ENCODE measurements around the gene TMEM86A. TPM values are rescaled to one million over a fixed set of nuclear protein-coding genes. Genes with fewer than 3 reads are reported as not detected.
A peak's percentile ranks its signal among the peaks of the same experiment; 100 is the strongest.

The TMEM86A gene
- total and polyA plus RNA-seq, 2 of the 8 experiments (the other 6 are each of a cell fraction or from before 2014, with no cell fraction given) = 1.5 to 1.7 TPM

DNA sequence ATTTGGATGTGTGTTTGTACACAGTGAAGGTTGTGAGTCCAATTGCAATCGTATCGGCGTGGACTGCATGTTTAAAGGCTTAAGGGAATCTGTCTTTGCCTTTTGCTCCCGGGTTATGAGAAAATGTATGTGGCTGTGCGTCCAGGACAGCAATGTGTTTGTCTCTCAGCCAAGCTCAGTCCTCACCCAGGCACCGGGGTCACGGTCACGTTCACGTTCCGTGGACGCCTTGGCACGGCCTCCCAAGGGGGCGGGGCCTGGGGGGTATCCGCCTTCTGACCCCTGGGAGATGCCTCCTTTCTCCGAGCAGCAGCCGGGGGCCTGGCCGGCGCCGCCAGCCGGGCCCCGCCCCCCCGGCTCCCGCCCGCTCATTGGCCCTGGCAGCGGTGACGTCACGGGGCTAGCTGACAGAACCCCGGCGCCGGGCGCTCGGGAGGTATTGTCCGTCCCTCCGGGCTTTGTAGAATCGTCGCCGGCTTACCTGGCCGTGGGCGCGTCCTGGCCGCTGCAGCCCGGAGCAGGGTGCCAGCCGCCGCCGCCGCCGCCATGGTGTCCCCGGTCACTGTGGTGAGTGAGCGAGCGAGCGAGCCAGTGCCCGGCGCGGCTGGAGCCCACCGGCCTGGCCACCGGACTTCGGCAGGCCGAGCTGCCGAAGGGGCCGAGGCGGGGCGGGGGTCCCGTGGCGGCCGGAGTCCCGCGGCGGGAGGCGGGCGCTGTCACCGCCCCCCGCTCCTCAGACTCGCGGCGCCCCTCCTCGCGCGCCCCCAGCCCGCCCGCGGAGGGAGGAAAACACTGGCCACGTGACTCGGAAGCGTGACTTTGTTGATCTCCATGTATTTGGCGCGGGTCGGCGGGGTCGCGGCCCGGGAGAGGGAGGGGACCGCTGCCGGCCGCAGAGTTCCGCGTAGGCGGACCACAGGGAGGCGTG, at the start of gene TMEM86A (continued):
- no peak for TF ChIP-seq POU5F1 (IDR thresholded peaks at IDR 0.05; ENCODE audit: low read depth, low read length)
- no peak for TF ChIP-seq SP2 (IDR thresholded peaks at IDR 0.05; ENCODE audit: low read length)
- TF ChIP-seq KDM4A (IDR thresholded peaks at IDR 0.05; ENCODE audit: low read depth, low read length, severe bottlenecking) = peak; percentile 75
- peak; percentile 74 for TF ChIP-seq EGR1 (IDR thresholded peaks at IDR 0.05; ENCODE audit: borderline replicate concordance, low read depth, low read length)
- no peak for TF ChIP-seq YY1 (IDR thresholded peaks at IDR 0.05; ENCODE audit: low read depth, low read length)
- TF ChIP-seq SIRT6 (IDR thresholded peaks at IDR 0.05; ENCODE audit: low read length) = no peak
- TF ChIP-seq HDAC6 (IDR thresholded peaks at IDR 0.05; ENCODE audit: low read depth, low read length) = no peak
- peak; percentile 28 for TF ChIP-seq TAF7 (optimal IDR thresholded peaks at IDR 0.05; ENCODE audit: borderline replicate concordance, low read depth, low read length)
- no peak for TF ChIP-seq EP300 (IDR thresholded peaks at IDR 0.05; ENCODE audit: borderline replicate concordance in 1 of 2, low read depth in 2 of 2, low read length in 2 of 2)
- peak; percentile 27 for TF ChIP-seq ASH2L (IDR thresholded peaks at IDR 0.05; ENCODE audit: low read length)
- no peak; the same call in 1 of the 2 replicates for TF ChIP-seq RBBP5 (IDR thresholded peaks at IDR 0.05; ENCODE audit: borderline replicate concordance, low read depth, low read length)
- TF ChIP-seq HDAC2 (IDR thresholded peaks at IDR 0.05; ENCODE audit: borderline replicate concordance in 1 of 2, low read depth in 2 of 2, low read length in 2 of 2) = 0 out of 4 replicates have a peak, but pooled peaks of 1 of the 2 experiments have one; percentile 8
- peak in 1 of 2 experiments; percentile 41; a peak in 2 of 3 replicates for TF ChIP-seq POLR2A (IDR thresholded peaks at IDR 0.05; ENCODE audit: control extremely low read depth in 1 of 2, low read depth in 2 of 2, low read length in 2 of 2)
- TF ChIP-seq GTF2F1 (IDR thresholded peaks at IDR 0.05; ENCODE audit: borderline replicate concordance, low read depth, low read length) = no peak
- TF ChIP-seq POLR2AphosphoS5 (IDR thresholded peaks at IDR 0.05; ENCODE audit: low read depth, low read length) = 0 out of 2 replicates have a peak, but pooled peaks have one; percentile 27
- no peak for TF ChIP-seq TCF12 (IDR thresholded peaks at IDR 0.05; ENCODE audit: low read depth, low read length)
- no peak for TF ChIP-seq CTBP2 (IDR thresholded peaks at IDR 0.05; ENCODE audit: borderline replicate concordance, insufficient read depth, insufficient read length, low read length)
- no peak for TF ChIP-seq SP4 (IDR thresholded peaks at IDR 0.05; ENCODE audit: low read length)
- TF ChIP-seq, protein P1, sequence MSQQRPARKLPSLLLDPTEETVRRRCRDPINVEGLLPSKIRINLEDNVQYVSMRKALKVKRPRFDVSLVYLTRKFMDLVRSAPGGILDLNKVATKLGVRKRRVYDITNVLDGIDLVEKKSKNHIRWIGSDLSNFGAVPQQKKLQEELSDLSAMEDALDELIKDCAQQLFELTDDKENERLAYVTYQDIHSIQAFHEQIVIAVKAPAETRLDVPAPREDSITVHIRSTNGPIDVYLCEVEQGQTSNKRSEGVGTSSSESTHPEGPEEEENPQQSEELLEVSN (IDR thresholded peaks at IDR 0.05) = no peak
- TF ChIP-seq CHD1 (IDR thresholded peaks at IDR 0.05; ENCODE audit: low read depth, low read length) = no peak
- TF ChIP-seq FOSL1 (IDR thresholded peaks at IDR 0.05; ENCODE audit: insufficient read depth, low read depth, low read length) = no peak
- TF ChIP-seq SUZ12 (IDR thresholded peaks at IDR 0.05; ENCODE audit: low read length) = no peak
- peak; percentile 57; the same call in 1 of the 2 replicates for TF ChIP-seq PHF8 (conservative IDR thresholded peaks at IDR 0.05; ENCODE audit: low read depth, low read length)
